Ovary (tissue), 9 donors: ENCODE results near the gene ADGRB3. TPM values are rescaled to one million over a fixed set of nuclear protein-coding genes. Genes with fewer than 3 reads are reported as not detected.

ENCODE experiments used
- DNase-seq, 5 donors: peaks; one replicate each; pipeline ENCODE4 v3.0.0-alpha.2; 2019 to 2020
- H3K27ac ChIP-seq, 2 donors: fragments of 200-600 bp; one replicate each; pipeline versions ENCODE4 v1.5.1 to v1.8.0; 2019 to 2022
- H3K27me3 ChIP-seq: fragments of 200-600 bp; one replicate; pipeline ENCODE4 v1.8.0; 2022
- H3K36me3 ChIP-seq: fragments of 200-600 bp; sonication (generic); one replicate; pipeline ENCODE4 v1.5.1; 2019
- H3K4me1 ChIP-seq: one replicate; pipeline ENCODE4 v1.8.1; 2013; ENCODE audit warnings: mild to moderate bottlenecking, moderate library complexity; ENCODE audit not compliant: insufficient read depth
- H3K4me3 ChIP-seq: fragments of 200-600 bp; sonication (generic); one replicate; pipeline ENCODE4 v1.5.1; 2017
- H3K9me3 ChIP-seq, 2 donors: fragments of 200-600 bp in 1 of 2; sonication (generic) in 1 of 2; one replicate each; pipeline versions ENCODE4 v1.5.1 to v1.8.1; 2013 to 2019; ENCODE audit warnings: mild to moderate bottlenecking in 1 of 2, moderate library complexity in 1 of 2
- EP300 ChIP-seq: sonication (generic); formaldehyde crosslinking; IDR thresholded peaks from one replicate; pipeline ENCODE4 v1.6.1; 2017; ENCODE audit warnings: antibody characterized with exemption
- POLR2A ChIP-seq: fragments of 450-650 bp; IDR thresholded peaks from one replicate; pipeline ENCODE4 v1.6.1; 2017; ENCODE audit warnings: antibody characterized with exemption, mild to moderate bottlenecking, moderate library complexity
- WGBS, 3 donors: extraction: QIAGEN DNeasy Blood & Tissue Kit in 1 of 3; methylation state at CpG; one replicate each; pipeline versions ENCODE4 v1.1.5 to v1.1.7; 2013 to 2017; 5-methylcytosine and 5-hydroxymethylcytosine counted together
- intact Hi-C, 4 donors: fragments of 100-400 bp; cut with DNase I; formaldehyde crosslinking; loops; one replicate each; pipeline versions ENCODE4 v1.11.0 to v1.15.1; 2022 to 2023
- polyA plus RNA-seq, 2 donors: library from polyadenylated mRNA; stranded (reverse); fragments of 200-250 nt in 1 of 2; fragments of 350-450 nt in 1 of 2; fragmentation: Illumina TruSeq in 1 of 2; extraction: RNeasy Lipid Tissue Mini Kit (QIAGEN cat#74804) in 1 of 2; gene quantifications; one replicate each; pipeline ENCODE4 v1.2.3, GENCODE V29; 2013 to 2014
- total RNA-seq, 7 donors: library from RNA; depleted of rRNA in 2 of 7; stranded (reverse); fragments of >200 nt in 2 of 7; fragmentation: NEBNext Ultra II Directional in 3 of 7; extraction: Animal tissue kit (Norgen Biotek cat#: 25700) in 3 of 7; gene quantifications; one replicate each; pipeline versions ENCODE4 v1.1.0 to v1.2.4, GENCODE V29; 2016 to 2023
- TF ChIP-seq, protein P1 (sequence below), 3 donors: fragments of 450-650 bp in 2 of 3; fragments of 200-600 bp in 1 of 3; IDR thresholded peaks; one replicate each; pipeline versions ENCODE4 v1.5.1 to v1.8.0; 2016 to 2022; ENCODE audit warnings: antibody characterized with exemption in 3 of 3, mild to moderate bottlenecking in 1 of 3
- donor health status: DM: no; HTN: no; CAD: no; lungs with moderate emphysema.
- donor health status: DM: no; HTN: no; CAD: no.
- donor health status: Bipolar disorder and iron deficiency.
- donor health status: DM: yes; HTN: yes; CAD: no.
- donor health status: DM: no; HTN: no; CAD: no.
- donor health status: DM: yes; HTN: yes; CAD: no.

Gene ADGRB3
- total and polyA plus RNA-seq, 9 donors = 0.28 to 3.0 (median 1.4) TPM

GRCh38 chr6:69220375-69220774, 585.3 kb downstream of the ADGRB3 start:
- no peaks in the 10 kb centered on the region for H3K36me3 ChIP-seq
- no peak overlapping the region for H3K4me3 ChIP-seq
- no peak for DNase-seq
- TF ChIP-seq, protein P1, sequence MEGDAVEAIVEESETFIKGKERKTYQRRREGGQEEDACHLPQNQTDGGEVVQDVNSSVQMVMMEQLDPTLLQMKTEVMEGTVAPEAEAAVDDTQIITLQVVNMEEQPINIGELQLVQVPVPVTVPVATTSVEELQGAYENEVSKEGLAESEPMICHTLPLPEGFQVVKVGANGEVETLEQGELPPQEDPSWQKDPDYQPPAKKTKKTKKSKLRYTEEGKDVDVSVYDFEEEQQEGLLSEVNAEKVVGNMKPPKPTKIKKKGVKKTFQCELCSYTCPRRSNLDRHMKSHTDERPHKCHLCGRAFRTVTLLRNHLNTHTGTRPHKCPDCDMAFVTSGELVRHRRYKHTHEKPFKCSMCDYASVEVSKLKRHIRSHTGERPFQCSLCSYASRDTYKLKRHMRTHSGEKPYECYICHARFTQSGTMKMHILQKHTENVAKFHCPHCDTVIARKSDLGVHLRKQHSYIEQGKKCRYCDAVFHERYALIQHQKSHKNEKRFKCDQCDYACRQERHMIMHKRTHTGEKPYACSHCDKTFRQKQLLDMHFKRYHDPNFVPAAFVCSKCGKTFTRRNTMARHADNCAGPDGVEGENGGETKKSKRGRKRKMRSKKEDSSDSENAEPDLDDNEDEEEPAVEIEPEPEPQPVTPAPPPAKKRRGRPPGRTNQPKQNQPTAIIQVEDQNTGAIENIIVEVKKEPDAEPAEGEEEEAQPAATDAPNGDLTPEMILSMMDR (IDR thresholded peaks at IDR 0.05) = no peak
- TF ChIP-seq POLR2A (no peak), EP300 (no peak)
- H3K9me3 ChIP-seq = no peaks in the 10 kb centered on the region
- 87 to 96% (median 87%) methylated on average over 3 of the region's 3 CpGs for WGBS, 3 donors
- intact Hi-C loops = no loop called here
- H3K4me1 ChIP-seq = no peaks in the 10 kb centered on the region
- H3K27ac ChIP-seq = no peak overlapping the region
- no peaks in the 10 kb centered on the region for H3K27me3 ChIP-seq

- intact Hi-C loops = no loop called here
- Histone ChIP-seq H3K4me1 (no peaks in the 10 kb centered on the region), H3K9me3 (no peaks in the 10 kb centered on the region), H3K27ac (no peak overlapping the region), H3K4me3 (no peak overlapping the region), H3K27me3 (no peaks in the 10 kb centered on the region), H3K36me3 (no peaks in the 10 kb centered on the region)
- WGBS, 3 donors = 27 to 48% (median 47%) methylated on average over 3 of the region's 3 CpGs
- no peak for DNase-seq
- no peak for TF ChIP-seq POLR2A
- TF ChIP-seq EP300 = no peak
- TF ChIP-seq, protein P1 (IDR thresholded peaks at IDR 0.05) = no peak
These were observed 596.9 kb downstream of the ADGRB3 start for GRCh38 chr6:69232008-69232407.

GRCh38 chr6:69232496-69232895, 597.4 kb downstream of the ADGRB3 start:
- Histone ChIP-seq H3K4me3 (no peak overlapping the region), H3K36me3 (no peaks in the 10 kb centered on the region), H3K27ac (no peak overlapping the region), H3K27me3 (no peaks in the 10 kb centered on the region), H3K4me1 (no peaks in the 10 kb centered on the region), H3K9me3 (no peaks in the 10 kb centered on the region)
- 9 to 17% (median 14%) methylated on average over 8 of the region's 8 CpGs for WGBS, 3 donors
- no peak for DNase-seq
- no peak for TF ChIP-seq POLR2A
- no peak for TF ChIP-seq EP300
- TF ChIP-seq, protein P1 (IDR thresholded peaks at IDR 0.05) = no peak
- intact Hi-C loops = no loop called here

DNA sequence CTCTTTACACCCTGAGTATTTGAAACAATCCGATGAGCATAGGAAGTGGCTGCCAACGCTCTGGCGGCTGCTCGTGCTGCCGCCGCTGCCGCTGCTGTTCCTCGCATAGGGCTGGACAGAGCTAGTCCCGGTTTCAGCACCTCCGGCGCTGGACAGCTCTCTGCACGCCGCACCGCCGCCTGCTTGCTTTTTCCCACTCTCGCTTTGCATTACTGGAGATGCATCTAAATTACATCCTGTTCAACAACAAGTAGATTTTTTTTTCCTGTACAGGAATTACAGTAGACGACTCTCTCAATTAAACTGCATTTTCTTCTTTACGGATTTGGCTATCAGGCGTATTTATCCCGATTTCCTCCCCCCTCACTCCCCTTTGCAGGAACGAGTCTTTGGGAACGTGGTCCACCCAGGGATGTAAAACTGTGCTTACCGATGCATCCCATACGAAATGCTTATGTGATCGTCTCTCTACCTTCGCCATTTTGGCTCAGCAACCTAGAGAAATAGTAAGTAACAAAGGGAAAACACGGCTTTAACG, 597.9 kb downstream of the ADGRB3 start:
- Histone ChIP-seq H3K4me1 (no peaks in the 10 kb centered on the region), H3K9me3 (no peaks in the 10 kb centered on the region), H3K27ac (no peak overlapping the region), H3K27me3 (no peaks in the 10 kb centered on the region), H3K36me3 (no peaks in the 10 kb centered on the region), H3K4me3 (no peak overlapping the region)
- TF ChIP-seq EP300 = no peak
- no peak for TF ChIP-seq POLR2A
- TF ChIP-seq, protein P1 (IDR thresholded peaks at IDR 0.05) = no peak
- WGBS, 3 donors = 2 to 4% (median 3%) methylated on average over 28 of the region's 28 CpGs
- peak; percentile 44 to 78 (median 52) for DNase-seq
- intact Hi-C loops = no loop called here
